LNCAP (cell line): ENCODE data around the gene FNIP2.

Source experiments
- CTCF ChIP-seq: fragments of 450-650 bp; IDR thresholded peaks from 2 replicates; pipeline ENCODE4 v1.5.1; 2017; ENCODE audit warnings: mild to moderate bottlenecking

Gene FNIP2

GRCh38 chr4:158768555-158769174 lies at the start of gene FNIP2:
Gene FNIP2 (plus strand): TSS chr4:158769026. CDS start chr4:158769213, 187 bp downstream.
- no peak for TF ChIP-seq CTCF

- no peak for TF ChIP-seq CTCF
These were observed 47.1 kb upstream of the FNIP2 start for GRCh38 chr4:158721680-158722079.

GRCh38 chr4:158722291-158722916 lies 46.4 kb upstream of the FNIP2 start:
- TF ChIP-seq CTCF: no peak

GRCh38 chr4:158722917-158723793 lies 45.7 kb upstream of the FNIP2 start, which contains the start of gene PPID:
Gene PPID (minus strand): TSS chr4:158723396. CDS start chr4:158723288, 108 bp downstream.
- TF ChIP-seq CTCF: no peak

GRCh38 chr4:158724637-158725036 lies 44.2 kb upstream of the FNIP2 start:
- TF ChIP-seq CTCF: no peak

- no peak for TF ChIP-seq CTCF
These were observed 42.2 kb upstream of the FNIP2 start for GRCh38 chr4:158726633-158727032.

- TF ChIP-seq CTCF: no peak
These were observed 40.6 kb upstream of the FNIP2 start for GRCh38 chr4:158728236-158728635.
